GM12878 (cell line): ENCODE data around the gene CYBC1. TPM values are rescaled to one million over a fixed set of nuclear protein-coding genes. Genes with fewer than 3 reads are reported as not detected.

Experiments used
- ATAC-seq: fragments of 200-7000 bp; cut with Tn5 transposase; 3 replicates; pipeline ENCODE4 v1.9.1; 2020; ENCODE audit warnings: mild to moderate bottlenecking, moderate library complexity
- BruUV-seq: library from RNA; stranded (reverse); fragments of 400-500 nt; replicated peaks from 2 replicates; lab custom pipeline; 2021; lab: Mats Ljungman, UMichigan
- CTCF ChIA-PET: fragments of 300-600 bp; sonication (Branson Sonifier 250); formaldehyde crosslinking; extraction: SDS; loops from one replicate; lab custom pipeline; 2021; ENCODE audit warnings: inconsistent platforms; lab: Yijun Ruan, JAX
- POLR2A ChIA-PET: fragments of 350-600 bp; formaldehyde crosslinking; extraction: SDS; loops from one replicate; lab custom pipeline; 2021; ENCODE audit warnings: inconsistent platforms; lab: Charles Lee
- RAD21 ChIA-PET: fragments of 300-600 bp; sonication (Branson Sonifier 250); formaldehyde crosslinking; loops from one replicate; lab custom pipeline; 2023; ENCODE audit warnings: antibody characterized with exemption; ENCODE audit not compliant: unreplicated experiment; lab: Charles Lee
- SMC1A ChIA-PET: fragments of 300-600 bp; sonication (Branson Sonifier 250); formaldehyde crosslinking; loops from one replicate; lab custom pipeline; 2023; ENCODE audit not compliant: unreplicated experiment, uncharacterized antibody; lab: Charles Lee
- DNase-seq: peaks from one replicate; pipeline ENCODE4 v3.0.0-alpha.2; 2011; ENCODE audit warnings: low read depth, low spot score
- FAIRE-seq: peaks from 3 replicates; lab custom pipeline; 2011; peaks lifted over from hg19 to GRCh38; lab: Jason Lieb, UNC
- H2AFZ ChIP-seq: 2 replicates; pipeline ENCODE4 v1.6.0; 2011; ENCODE audit warnings: low read depth, low read length, control low read depth; ENCODE audit not compliant: control insufficient read depth
- H3K27ac ChIP-seq: 2 replicates; pipeline ENCODE4 v1.5.1; 2011; ENCODE audit warnings: control low read depth; ENCODE audit not compliant: control insufficient read depth, insufficient read depth
- H3K27me3 ChIP-seq, 2 experiments: replicated peaks in 1 of 2; 2 replicates each; pipeline versions ENCODE4 v1.6.0 to v1.6.1; 2011; ENCODE audit warnings: low read length in 1 of 2; ENCODE audit not compliant: control insufficient read depth in 2 of 2, insufficient read depth in 2 of 2
- H3K36me3 ChIP-seq, 2 experiments: 2 replicates each; pipeline ENCODE4 v1.5.1; 2011; ENCODE audit warnings: low read length in 1 of 2; ENCODE audit not compliant: control insufficient read depth in 2 of 2, insufficient read depth in 2 of 2
- H3K4me1 ChIP-seq: 2 replicates; pipeline ENCODE4 v1.6.1; 2011; ENCODE audit warnings: mild to moderate bottlenecking, low read length, moderate library complexity, mixed read lengths; ENCODE audit not compliant: control insufficient read depth, insufficient read depth
- H3K4me2 ChIP-seq: 2 replicates; pipeline ENCODE4 v1.6.0; 2011; ENCODE audit warnings: control low read depth; ENCODE audit not compliant: control insufficient read depth, insufficient read depth
- H3K4me3 ChIP-seq: fragments of 200-600 bp; sonication (generic); 2 replicates; pipeline ENCODE4 v1.5.1; 2016
- H3K79me2 ChIP-seq: 2 replicates; pipeline ENCODE4 v1.6.0; 2011; ENCODE audit warnings: low read length; ENCODE audit not compliant: control insufficient read depth, insufficient read depth
- H3K9ac ChIP-seq: 2 replicates; pipeline ENCODE4 v1.8.0; 2011; ENCODE audit warnings: low read length, control low read depth, mixed read lengths; ENCODE audit not compliant: control insufficient read depth, insufficient read depth
- H3K9me3 ChIP-seq: replicated peaks from 3 replicates; pipeline ENCODE4 v1.5.1; 2011; ENCODE audit warnings: mild to moderate bottlenecking, low read length; ENCODE audit not compliant: control insufficient read depth, insufficient read depth
- H4K20me1 ChIP-seq: 2 replicates; pipeline ENCODE4 v1.6.0; 2011; ENCODE audit not compliant: control insufficient read depth, insufficient read depth
- ATF3 ChIP-seq: IDR thresholded peaks from 2 replicates; pipeline ENCODE4 v1.6.1; 2011; ENCODE audit warnings: low read depth, mild to moderate bottlenecking, low read length, moderate library complexity, borderline replicate concordance; ENCODE audit errors: extremely low read depth
- CREB1 ChIP-seq: IDR thresholded peaks from 2 replicates; pipeline ENCODE4 v1.6.1; 2012; ENCODE audit warnings: low read depth, mild to moderate bottlenecking, inconsistent platforms
- FOXK2 ChIP-seq: fragments of 450-650 bp; IDR thresholded peaks from 2 replicates; pipeline ENCODE4 v1.6.1; 2017; ENCODE audit warnings: mild to moderate bottlenecking, moderate library complexity
- FOXM1 ChIP-seq: IDR thresholded peaks from 2 replicates; pipeline ENCODE4 v1.6.1; 2012; ENCODE audit warnings: low read depth, mild to moderate bottlenecking, inconsistent platforms, low read length, moderate library complexity
- IRF3 ChIP-seq: fragments of 450-650 bp; IDR thresholded peaks from 2 replicates; pipeline ENCODE4 v1.6.1; 2014; ENCODE audit warnings: mild to moderate bottlenecking
- NFYA ChIP-seq: IDR thresholded peaks from 2 replicates; pipeline ENCODE4 v1.6.1; 2011; ENCODE audit warnings: low read depth, mild to moderate bottlenecking, low read length, improper control_type of control experiment, borderline replicate concordance
- PBX3 ChIP-seq: IDR thresholded peaks from 2 replicates; pipeline ENCODE4 v1.6.1; 2011; ENCODE audit warnings: mild to moderate bottlenecking, low read depth, low read length, moderate library complexity; ENCODE audit not compliant: insufficient replicate concordance
- ZBTB40 ChIP-seq: fragments of 450-650 bp; IDR thresholded peaks from 2 replicates; pipeline ENCODE4 v1.6.1; 2016; ENCODE audit warnings: mild to moderate bottlenecking, moderate library complexity, borderline replicate concordance
- WGBS: methylation state at CpG from one replicate; pipeline ENCODE4 v1.1.6; 2016; ENCODE audit warnings: low lambda C conversion rate; ENCODE audit not compliant: insufficient replicate concordance, insufficient coverage; ENCODE audit errors: missing lambda C conversion rate; 5-methylcytosine and 5-hydroxymethylcytosine counted together
- in situ Hi-C: fragments of 300-500 bp; cut with MboI; formaldehyde crosslinking; loops from 9 replicates; pipeline ENCODE4 v1.14.3; 2018; ENCODE audit warnings: mixed read lengths
- intact Hi-C: fragments of 100-400 bp; cut with micrococcal nuclease; formaldehyde crosslinking; loops from one replicate; pipeline ENCODE4 v1.14.2; 2022; ENCODE audit not compliant: unreplicated experiment
- polyA plus RNA-seq, 11 experiments: library from polyadenylated mRNA; depleted of rRNA in 4 of 11; unstranded in 6 of 11; stranded (reverse) in 5 of 11; fragments of >200 nt; fragmentation: Nextera tagmentation in 4 of 11; fragmentation: Illumina TruSeq in 1 of 11; extraction: Ambion mirVana in 4 of 11; extraction: Trizol in 1 of 11; gene quantifications; 1 replicate in 1 of 11; 2 replicates in 10 of 11; pipeline versions ENCODE4 v1.2.1 to v1.2.3, GENCODE V29; 2011 to 2016; ENCODE audit warnings: inconsistent platforms in 2 of 11, missing spikeins in 2 of 11, low read depth in 1 of 11
- total RNA-seq, 4 experiments: library from RNA; depleted of rRNA in 3 of 4; stranded (reverse); fragments of >200 nt in 3 of 4; fragmentation: Illumina TruSeq in 1 of 4; extraction: Trizol in 1 of 4; gene quantifications; 2 replicates each; pipeline versions ENCODE4 v1.2.1 to v1.2.3, GENCODE V29; 2013 to 2021

Gene CYBC1
- total and polyA plus RNA-seq, 10 of the 15 experiments (the other 5 are each of a cell fraction or from before 2014, with no cell fraction given): 4.2 to 162 (median 133) TPM

GRCh38 chr17:82400830-82401229 is 49.7 kb downstream of the CYBC1 start (continued):
- no peak for TF ChIP-seq IRF3

- FAIRE-seq (peak; percentile 61), ATAC-seq (no peak), DNase-seq (no peak)
- Histone ChIP-seq H3K27ac (no peak overlapping the region), H3K36me3 (peaks cover 2 to 14% of the 10 kb centered on the region in 2 experiments; a peak in 3 of 4 replicates), H3K79me2 (no peaks in the 10 kb centered on the region), H3K9ac (no peak overlapping the region), H2AFZ (no peak overlapping the region), H3K4me1 (peaks cover 6% of the 10 kb centered on the region; the same call in 1 of the 2 replicates), H3K9me3 (no peaks in the 10 kb centered on the region), H3K27me3 (no peaks in the 10 kb centered on the region), H3K4me2 (no peak overlapping the region), H3K4me3 (no peak overlapping the region), H4K20me1 (no peaks in the 10 kb centered on the region)
- 90% methylated on average over 7 of the region's 7 CpGs for WGBS
- in situ Hi-C loops: no loop called here
- CTCF ChIA-PET: interaction anchor here (0.9 to 1.5 kb wide), 5 partner anchors 33 to 362 kb away, joined by 3 to 4 read pairs (median 3); partner anchors contain the start of gene DCXR
- BruUV-seq: no TSS peak
- RAD21 ChIA-PET: interaction anchor here (0.9 kb wide), 1 partner anchor 49 kb away, joined by 3 read pairs; no protein-coding TSS in a partner anchor
- POLR2A ChIA-PET: interaction anchor here (1.0 to 1.2 kb wide), 2 partner anchors 19 to 32 kb away, joined by 3 read pairs; no protein-coding TSS in a partner anchor
- SMC1A ChIA-PET: interaction anchor here (0.9 to 1.7 kb wide), 5 partner anchors 10 to 245 kb away, joined by 3 to 5 read pairs (median 4); no protein-coding TSS in a partner anchor
- intact Hi-C loops: loop anchor here (5.0 kb wide), 1 partner anchor 33 kb away; no protein-coding TSS in a partner anchor
- TF ChIP-seq CREB1 (no peak), NFYA (no peak), PBX3 (no peak), FOXM1 (no peak), ZBTB40 (no peak), FOXK2 (no peak), ATF3 (no peak), IRF3 (no peak)
Observed at GRCh38 chr17:82400206-82400605, 50.3 kb downstream of the CYBC1 start.
